Fibroblast of mammary gland (primary cell): ENCODE measurements around the gene CEP63.

ENCODE experiments used
- DNase-seq: peaks from one replicate; pipeline ENCODE4 v3.0.0-alpha.2; 2010; ENCODE audit warnings: low read depth
- H3K4me3 ChIP-seq: 2 replicates; pipeline ENCODE4 v1.5.1; 2011; ENCODE audit warnings: low read depth, mild to moderate bottlenecking, low read length, moderate library complexity; ENCODE audit not compliant: control insufficient read depth
- TF ChIP-seq, protein P1 (sequence below): conservative IDR thresholded peaks from 2 replicates; pipeline ENCODE4 v1.5.1; 2011; ENCODE audit warnings: low read depth, low read length, inconsistent platforms; ENCODE audit not compliant: control insufficient read depth, insufficient read depth

The CEP63 gene

DNA sequence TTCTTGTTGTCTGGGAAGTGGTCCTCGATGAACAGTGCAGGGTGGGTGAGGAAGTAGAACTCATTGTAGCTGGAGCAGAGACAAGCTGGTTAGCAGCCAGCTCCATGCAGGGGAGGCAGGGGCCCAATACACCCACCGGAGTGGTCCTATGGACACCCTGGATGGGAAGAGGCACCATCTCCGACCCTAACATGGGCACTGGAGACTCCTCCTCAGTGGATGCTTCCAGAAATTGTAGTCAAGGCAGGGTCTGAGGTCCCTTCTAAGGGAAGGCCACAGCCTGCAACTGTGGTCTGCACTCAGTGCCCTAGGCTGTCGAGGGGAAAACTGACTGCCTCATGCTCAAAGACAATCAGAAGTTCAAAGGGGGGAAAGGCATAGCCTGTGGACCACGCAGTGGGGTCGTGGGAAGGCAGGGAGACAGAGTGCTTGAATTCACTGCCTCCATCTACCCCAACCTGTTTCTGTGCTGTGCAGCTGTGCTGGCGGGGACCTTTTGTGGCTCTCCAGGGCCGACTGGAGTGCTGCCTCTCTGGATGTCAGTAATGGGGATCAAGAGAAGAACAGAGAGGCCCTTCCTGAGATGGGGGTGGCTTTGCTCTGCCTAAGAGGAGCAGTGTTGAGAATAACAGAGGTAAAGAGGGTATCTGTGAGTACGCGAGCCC lies 123.0 kb downstream of the CEP63 start:
- DNase-seq, result no peak
- H3K4me3 ChIP-seq, result no peak overlapping the region
- TF ChIP-seq, protein P1, sequence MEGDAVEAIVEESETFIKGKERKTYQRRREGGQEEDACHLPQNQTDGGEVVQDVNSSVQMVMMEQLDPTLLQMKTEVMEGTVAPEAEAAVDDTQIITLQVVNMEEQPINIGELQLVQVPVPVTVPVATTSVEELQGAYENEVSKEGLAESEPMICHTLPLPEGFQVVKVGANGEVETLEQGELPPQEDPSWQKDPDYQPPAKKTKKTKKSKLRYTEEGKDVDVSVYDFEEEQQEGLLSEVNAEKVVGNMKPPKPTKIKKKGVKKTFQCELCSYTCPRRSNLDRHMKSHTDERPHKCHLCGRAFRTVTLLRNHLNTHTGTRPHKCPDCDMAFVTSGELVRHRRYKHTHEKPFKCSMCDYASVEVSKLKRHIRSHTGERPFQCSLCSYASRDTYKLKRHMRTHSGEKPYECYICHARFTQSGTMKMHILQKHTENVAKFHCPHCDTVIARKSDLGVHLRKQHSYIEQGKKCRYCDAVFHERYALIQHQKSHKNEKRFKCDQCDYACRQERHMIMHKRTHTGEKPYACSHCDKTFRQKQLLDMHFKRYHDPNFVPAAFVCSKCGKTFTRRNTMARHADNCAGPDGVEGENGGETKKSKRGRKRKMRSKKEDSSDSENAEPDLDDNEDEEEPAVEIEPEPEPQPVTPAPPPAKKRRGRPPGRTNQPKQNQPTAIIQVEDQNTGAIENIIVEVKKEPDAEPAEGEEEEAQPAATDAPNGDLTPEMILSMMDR, result no peak

DNA sequence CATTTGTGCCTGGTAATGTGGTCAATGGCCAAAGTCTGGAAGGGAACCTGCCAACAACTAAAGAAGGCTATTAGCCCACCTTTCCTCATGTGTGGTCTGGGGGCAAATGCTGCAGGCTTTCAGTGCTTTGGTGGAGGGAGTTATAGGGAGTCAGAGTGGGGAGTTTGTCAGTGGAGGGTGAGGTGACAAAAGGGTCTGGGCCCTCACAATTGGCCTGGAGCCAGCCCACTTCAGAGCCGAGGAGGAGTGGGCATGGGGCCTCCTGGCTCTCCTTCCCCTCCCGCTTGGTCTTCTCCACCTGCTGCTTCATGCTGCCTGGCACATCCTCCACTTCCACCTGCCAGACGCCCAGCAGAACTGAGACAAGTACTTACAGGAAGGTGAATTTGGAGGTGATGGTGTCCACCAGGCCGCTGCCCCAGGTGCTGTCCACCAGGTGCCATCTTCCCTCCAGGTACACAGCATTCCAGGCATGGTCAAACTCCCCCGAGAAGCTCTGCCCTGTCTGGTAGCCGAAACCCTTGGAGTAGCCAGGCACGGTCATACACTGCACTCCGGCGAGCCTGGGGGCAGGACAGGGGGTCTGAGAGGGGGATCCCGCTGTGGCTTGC lies 124.1 kb downstream of the CEP63 start:
- TF ChIP-seq, protein P1, result no peak
- no peak for DNase-seq
- H3K4me3 ChIP-seq, result no peak overlapping the region

DNA sequence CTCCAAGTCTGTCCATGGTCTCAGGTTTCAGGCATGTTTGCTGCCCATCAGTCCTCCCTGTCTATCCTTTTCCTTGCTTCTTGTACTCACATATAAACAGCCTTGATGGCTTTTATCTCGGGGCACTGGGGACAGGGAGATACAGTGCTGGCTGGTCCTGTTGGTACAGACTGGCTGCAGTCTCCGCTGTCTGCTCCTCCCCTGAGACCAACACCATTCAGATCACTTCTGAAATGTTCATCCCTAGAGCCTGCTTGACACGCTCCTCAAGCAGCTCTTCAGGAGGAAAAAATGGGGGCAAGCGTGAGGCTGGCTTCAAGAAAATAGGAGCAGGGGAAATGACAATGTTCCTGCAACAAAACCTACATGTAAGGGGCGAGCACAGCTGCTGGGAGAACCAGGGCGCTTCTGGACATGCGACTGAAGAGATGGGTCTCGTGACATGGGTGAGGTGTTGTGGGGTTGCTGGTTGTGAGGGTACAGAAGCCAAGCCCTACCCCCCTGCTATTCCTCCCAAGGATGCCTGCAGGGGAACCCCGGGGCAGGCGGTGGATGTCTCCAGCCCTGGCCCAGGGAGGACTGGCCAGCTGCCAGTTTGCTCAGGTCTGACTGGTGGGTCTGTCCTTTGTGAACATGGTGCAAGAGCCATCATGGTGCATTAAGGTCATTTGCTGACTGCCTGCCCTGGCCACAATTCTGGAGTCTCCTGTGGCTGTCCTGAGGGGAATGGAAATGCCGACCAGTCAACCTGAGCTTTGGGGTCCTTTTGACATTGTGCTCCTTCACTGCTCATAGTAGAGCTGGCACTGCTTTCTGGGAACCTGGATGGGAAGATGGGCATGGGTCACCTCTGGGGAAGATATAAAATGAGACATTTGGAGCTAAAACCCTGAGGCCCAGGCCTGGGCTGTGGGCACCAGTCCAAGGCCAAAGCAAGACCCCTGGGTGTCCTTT lies 124.9 kb downstream of the CEP63 start:
- no peak overlapping the region for H3K4me3 ChIP-seq
- TF ChIP-seq, protein P1, result no peak
- DNase-seq, result no peak

DNA sequence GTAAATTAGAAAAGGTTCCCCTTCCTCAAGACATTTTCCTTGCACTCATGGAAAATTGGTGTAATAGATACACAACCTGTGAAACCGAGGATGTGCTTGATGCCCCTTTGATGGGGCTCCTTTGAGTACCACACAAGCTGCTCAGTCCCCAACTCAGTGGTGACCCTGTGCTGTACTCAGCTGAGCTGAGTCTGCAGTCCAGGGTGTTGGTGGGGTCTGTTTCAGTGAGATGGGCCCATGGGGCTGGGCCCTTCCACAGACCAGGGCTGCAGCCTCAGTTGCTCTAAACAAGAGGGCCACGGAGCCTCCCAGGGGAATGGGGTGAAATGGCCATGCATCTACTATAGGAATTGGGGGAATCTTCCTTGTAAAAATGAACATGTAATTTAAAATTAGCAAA lies 125.7 kb downstream of the CEP63 start:
- no peak overlapping the region for H3K4me3 ChIP-seq
- TF ChIP-seq, protein P1, result no peak
- DNase-seq, result no peak

DNA sequence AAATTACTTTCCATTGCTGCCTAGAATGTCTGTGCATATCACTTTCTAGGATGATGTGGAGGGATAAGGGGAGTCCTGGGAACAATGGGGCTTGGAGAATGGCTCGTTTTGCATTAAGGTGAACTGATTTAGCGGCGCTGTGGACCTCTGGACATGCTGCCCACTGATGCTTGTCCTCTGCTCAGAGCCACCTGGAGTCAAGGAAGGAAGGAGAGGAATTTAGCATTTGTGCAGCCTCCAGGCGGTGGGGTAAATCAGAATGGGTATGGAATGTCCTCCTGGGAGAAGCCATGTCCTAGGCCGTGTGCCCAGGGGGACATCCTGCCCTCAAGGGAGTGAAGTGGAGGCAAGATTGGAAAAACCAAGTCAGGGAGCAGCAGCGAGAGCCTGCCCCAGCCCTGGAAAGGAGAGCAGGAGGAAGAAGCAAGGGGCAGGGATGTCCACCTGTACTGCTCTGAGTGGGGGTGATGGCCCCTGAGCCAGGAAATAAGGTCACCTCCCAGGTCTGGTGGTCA lies 127.2 kb downstream of the CEP63 start:
- no peak for DNase-seq
- TF ChIP-seq, protein P1, result no peak
- no peak overlapping the region for H3K4me3 ChIP-seq

DNA sequence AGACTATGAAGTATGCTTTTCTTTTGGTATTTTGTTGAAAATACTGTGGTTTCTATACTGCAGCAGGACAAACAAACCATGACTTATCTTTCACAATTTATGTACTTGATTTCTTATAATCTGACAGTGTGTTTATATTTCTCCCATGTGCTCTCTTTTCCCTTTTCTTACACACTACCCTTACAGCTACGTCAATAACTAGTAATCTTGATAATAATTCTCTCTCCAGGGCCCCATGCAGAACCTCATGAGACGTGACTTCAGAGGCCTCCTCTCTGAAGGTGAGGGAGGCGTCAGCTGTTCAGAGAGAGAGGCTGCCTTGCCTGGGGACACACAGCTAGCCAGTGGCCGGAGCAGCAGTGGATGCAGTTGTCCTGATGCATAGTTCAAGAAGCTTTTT lies 129.1 kb downstream of the CEP63 start:
- no peak for DNase-seq
- TF ChIP-seq, protein P1, result no peak
- no peak overlapping the region for H3K4me3 ChIP-seq
